OCI-LY3 (cell line): ENCODE data around the gene ADD2.

Experiments used
- H2AFZ ChIP-seq: fragments of 200-600, 300-600 bp; shearing (Covaris generic); 2 replicates; pipeline ENCODE4 v1.6.0; 2014; ENCODE audit warnings: antibody characterized with exemption, low read depth, low read length
- H3K27ac ChIP-seq: fragments of 200-600, 300-600 bp; sonication (generic); 2 replicates; pipeline ENCODE4 v1.5.1; 2014; ENCODE audit warnings: mild to moderate bottlenecking, low read length, moderate library complexity, mixed read lengths
- H3K27me3 ChIP-seq: fragments of 200-600, 300-600 bp; sonication (generic); 2 replicates; pipeline ENCODE4 v1.6.1; 2014; ENCODE audit warnings: low read depth, low read length, mixed read lengths
- H3K36me3 ChIP-seq: fragments of 200-600, 300-600 bp; sonication (generic); replicated peaks from 2 replicates; pipeline ENCODE3; 2014; ENCODE audit warnings: low read depth, low read length, mixed read lengths
- H3K4me1 ChIP-seq: fragments of 300-600, 200-600 bp; sonication (generic); 2 replicates; pipeline ENCODE4 v1.6.1; 2014; ENCODE audit warnings: low read length, mixed read lengths
- H3K4me2 ChIP-seq: fragments of 200-600, 300-600 bp; sonication (generic); 2 replicates; pipeline ENCODE4 v1.6.1; 2014; ENCODE audit warnings: low read length, mixed read lengths
- H3K4me3 ChIP-seq: fragments of 300-600, 200-600 bp; sonication (generic); 2 replicates; pipeline ENCODE4 v1.5.1; 2014; ENCODE audit warnings: antibody characterized with exemption, mild to moderate bottlenecking, low read length, moderate library complexity
- H3K79me2 ChIP-seq: fragments of 300-600, 200-600 bp; shearing (Covaris generic); 2 replicates; pipeline ENCODE4 v1.6.1; 2014; ENCODE audit warnings: mild to moderate bottlenecking, low read length, mixed read lengths
- H3K9ac ChIP-seq: fragments of 300-600, 200-600 bp; shearing (Covaris generic); 2 replicates; pipeline ENCODE4 v1.6.0; 2014; ENCODE audit warnings: mild to moderate bottlenecking, low read length, moderate library complexity
- H3K9me3 ChIP-seq: fragments of 200-600, 300-600 bp; shearing (Covaris generic); 2 replicates; pipeline ENCODE4 v1.6.1; 2014; ENCODE audit warnings: low read length, mixed read lengths; ENCODE audit not compliant: insufficient read depth
- H4K20me1 ChIP-seq: fragments of 200-600, 300-600 bp; sonication (generic); 2 replicates; pipeline ENCODE4 v1.6.1; 2016; ENCODE audit warnings: low read length, mixed read lengths; ENCODE audit not compliant: insufficient read depth
- EZH2phosphoT487 ChIP-seq: fragments of 200-600 bp; shearing (Covaris generic); IDR thresholded peaks from 2 replicates; pipeline ENCODE4 v1.6.1; 2018; ENCODE audit warnings: antibody characterized with exemption, mixed run types, low read depth
- TF ChIP-seq, protein P1 (sequence below): fragments of 200-600, 300-600 bp; sonication (generic); IDR thresholded peaks from 2 replicates; pipeline ENCODE4 v1.5.1; 2014; ENCODE audit warnings: antibody characterized with exemption, low read length, low read depth

Gene ADD2

DNA sequence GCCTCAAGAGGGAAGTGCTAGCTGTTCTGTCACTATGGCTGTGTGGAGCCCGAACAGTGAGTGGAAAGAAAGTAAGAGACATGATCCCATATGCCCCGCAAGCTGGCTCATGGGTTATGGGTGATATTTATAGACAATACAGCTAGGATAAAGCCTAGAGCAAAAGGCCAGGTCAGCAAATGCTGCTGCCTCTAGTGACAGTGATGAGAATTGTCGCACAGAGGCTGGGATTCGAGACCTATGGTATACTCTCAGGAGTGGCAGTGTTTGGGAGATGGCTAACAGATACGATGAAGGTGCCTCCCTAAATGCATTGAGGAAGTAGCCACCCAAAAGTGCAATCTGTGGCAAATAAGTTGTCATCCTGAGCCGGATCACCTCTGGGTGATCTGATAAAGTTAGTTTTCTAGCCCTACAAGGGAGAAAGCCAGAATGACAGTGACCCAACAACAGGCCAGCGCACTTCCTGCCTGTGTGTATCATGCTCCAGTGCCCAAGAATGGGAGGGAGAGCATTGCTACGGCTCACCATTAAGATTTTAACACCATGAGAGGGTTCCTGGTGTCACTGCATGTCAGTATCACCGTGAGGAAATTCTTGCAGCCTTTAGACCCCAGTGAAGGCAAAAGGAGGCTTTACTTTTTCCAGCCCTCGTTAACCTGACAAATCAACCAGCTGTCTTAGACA, 122.1 kb downstream of the ADD2 start:
- H3K4me1 ChIP-seq: no peaks in the 10 kb centered on the region
- no peak overlapping the region for H3K9ac ChIP-seq
- no peak overlapping the region for H3K27ac ChIP-seq
- no peaks in the 10 kb centered on the region for H3K36me3 ChIP-seq
- no peak overlapping the region for H3K4me2 ChIP-seq
- no peak overlapping the region for H3K4me3 ChIP-seq
- no peaks in the 10 kb centered on the region for H3K79me2 ChIP-seq
- H4K20me1 ChIP-seq: no peaks in the 10 kb centered on the region
- H3K27me3 ChIP-seq: peaks cover 16% of the 10 kb centered on the region
- no peaks in the 10 kb centered on the region for H3K9me3 ChIP-seq
- no peak for TF ChIP-seq EZH2phosphoT487
- TF ChIP-seq, protein P1, sequence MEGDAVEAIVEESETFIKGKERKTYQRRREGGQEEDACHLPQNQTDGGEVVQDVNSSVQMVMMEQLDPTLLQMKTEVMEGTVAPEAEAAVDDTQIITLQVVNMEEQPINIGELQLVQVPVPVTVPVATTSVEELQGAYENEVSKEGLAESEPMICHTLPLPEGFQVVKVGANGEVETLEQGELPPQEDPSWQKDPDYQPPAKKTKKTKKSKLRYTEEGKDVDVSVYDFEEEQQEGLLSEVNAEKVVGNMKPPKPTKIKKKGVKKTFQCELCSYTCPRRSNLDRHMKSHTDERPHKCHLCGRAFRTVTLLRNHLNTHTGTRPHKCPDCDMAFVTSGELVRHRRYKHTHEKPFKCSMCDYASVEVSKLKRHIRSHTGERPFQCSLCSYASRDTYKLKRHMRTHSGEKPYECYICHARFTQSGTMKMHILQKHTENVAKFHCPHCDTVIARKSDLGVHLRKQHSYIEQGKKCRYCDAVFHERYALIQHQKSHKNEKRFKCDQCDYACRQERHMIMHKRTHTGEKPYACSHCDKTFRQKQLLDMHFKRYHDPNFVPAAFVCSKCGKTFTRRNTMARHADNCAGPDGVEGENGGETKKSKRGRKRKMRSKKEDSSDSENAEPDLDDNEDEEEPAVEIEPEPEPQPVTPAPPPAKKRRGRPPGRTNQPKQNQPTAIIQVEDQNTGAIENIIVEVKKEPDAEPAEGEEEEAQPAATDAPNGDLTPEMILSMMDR: peak; percentile 24
- peak overlapping the region; percentile 65; the same call in 1 of the 2 replicates for H2AFZ ChIP-seq

DNA sequence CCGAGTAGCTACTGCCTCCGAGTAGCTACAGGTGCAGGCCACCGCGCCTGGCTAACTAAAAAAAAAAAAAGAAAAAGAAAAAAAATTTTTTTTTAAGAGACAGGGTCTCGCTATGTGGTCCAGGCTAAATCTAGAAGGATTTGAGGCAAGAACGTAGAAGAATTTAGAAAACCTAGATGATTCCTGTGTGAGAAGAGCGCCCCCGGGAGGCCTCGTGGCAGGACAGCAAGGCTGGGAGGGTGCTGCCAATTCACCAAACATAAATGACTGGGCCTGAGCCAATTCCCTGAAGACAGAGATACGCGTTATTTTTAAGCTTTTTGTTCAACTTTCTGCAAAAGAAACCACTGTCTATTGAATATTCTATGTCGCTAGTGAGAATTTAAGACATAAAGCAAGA, 124.3 kb downstream of the ADD2 start:
- Histone ChIP-seq H3K9me3 (no peaks in the 10 kb centered on the region), H3K27ac (no peak overlapping the region), H3K4me3 (no peak overlapping the region)

DNA sequence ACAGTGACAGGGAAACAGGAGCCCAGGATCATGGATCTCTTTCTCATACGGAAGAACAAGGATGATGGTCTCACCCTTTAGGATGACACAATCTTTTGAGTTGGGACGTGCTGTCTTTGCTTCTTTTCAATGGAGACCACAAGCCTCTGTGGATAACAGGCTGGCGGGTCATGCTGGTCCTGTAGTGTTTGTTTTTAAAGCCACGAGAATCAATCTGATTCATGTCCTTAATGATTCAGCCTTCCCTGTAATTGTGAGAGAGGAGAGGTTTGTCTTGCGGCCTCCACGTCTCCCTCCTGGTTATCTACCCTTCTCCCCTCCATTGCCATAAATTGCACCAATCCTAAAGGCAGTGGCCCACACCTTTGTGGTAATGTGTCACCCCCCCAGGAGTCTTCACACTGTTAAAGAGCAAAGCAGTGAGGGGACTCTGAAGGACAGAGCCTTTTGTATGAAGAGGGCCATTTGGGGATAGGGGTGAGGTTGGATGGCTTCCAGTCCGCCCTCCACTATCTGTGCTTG, 126.7 kb downstream of the ADD2 start:
- Histone ChIP-seq H3K4me1 (no peaks in the 10 kb centered on the region), H2AFZ (no peak overlapping the region), H3K27ac (no peak overlapping the region), H3K79me2 (no peaks in the 10 kb centered on the region), H3K9me3 (no peaks in the 10 kb centered on the region), H3K36me3 (no peaks in the 10 kb centered on the region), H3K27me3 (peaks cover 21% of the 10 kb centered on the region), H3K4me3 (no peak overlapping the region), H3K9ac (no peak overlapping the region), H4K20me1 (no peaks in the 10 kb centered on the region), H3K4me2 (no peak overlapping the region)
- TF ChIP-seq, protein P1: no peak
- TF ChIP-seq EZH2phosphoT487: no peak

More for the DNA sequence above, 124.3 kb downstream of the ADD2 start:
- H2AFZ ChIP-seq: no peak overlapping the region
- no peak overlapping the region for H3K4me2 ChIP-seq
- H3K27me3 ChIP-seq: peaks cover 19% of the 10 kb centered on the region
- no peaks in the 10 kb centered on the region for H3K36me3 ChIP-seq
- H4K20me1 ChIP-seq: no peaks in the 10 kb centered on the region
- no peaks in the 10 kb centered on the region for H3K4me1 ChIP-seq
- H3K79me2 ChIP-seq: no peaks in the 10 kb centered on the region
- H3K9ac ChIP-seq: no peak overlapping the region
- TF ChIP-seq EZH2phosphoT487: no peak
- TF ChIP-seq, protein P1: peak; percentile 51

DNA sequence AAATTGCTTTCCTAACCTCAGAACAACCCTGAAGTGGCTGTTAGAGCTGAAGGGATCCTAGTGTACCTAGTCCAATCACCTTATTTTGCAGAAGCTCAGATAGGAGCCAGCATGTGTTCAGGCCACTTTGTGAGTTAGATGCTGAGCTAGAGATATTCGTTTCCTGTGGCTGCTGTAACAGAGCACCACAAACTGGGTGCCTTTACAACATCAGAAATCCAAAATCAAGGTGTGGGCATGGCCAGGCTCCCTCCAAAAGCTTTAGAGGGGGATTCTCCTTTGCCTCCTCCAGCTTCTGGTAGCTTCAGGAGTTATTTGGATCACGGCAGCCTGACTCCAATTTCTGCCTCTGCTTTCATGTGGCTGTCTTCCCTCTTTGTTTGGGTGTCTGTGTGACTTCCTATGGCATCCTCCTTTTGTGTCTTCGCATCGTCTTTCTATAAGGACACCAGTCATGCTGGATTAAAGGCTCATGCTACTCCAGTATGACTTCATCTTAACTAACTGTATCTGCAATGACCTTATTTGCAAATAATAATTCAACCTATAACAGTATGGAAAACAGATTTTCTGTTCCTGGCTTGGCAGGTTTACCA, 128.1 kb downstream of the ADD2 start:
- peaks cover 25% of the 10 kb centered on the region for H3K27me3 ChIP-seq
- H3K36me3 ChIP-seq: no peaks in the 10 kb centered on the region
- H2AFZ ChIP-seq: no peak overlapping the region
- H3K9ac ChIP-seq: no peak overlapping the region
- H3K9me3 ChIP-seq: no peaks in the 10 kb centered on the region
- no peak overlapping the region for H3K27ac ChIP-seq
- H3K4me3 ChIP-seq: no peak overlapping the region
- no peaks in the 10 kb centered on the region for H4K20me1 ChIP-seq
- H3K4me2 ChIP-seq: no peak overlapping the region
- no peaks in the 10 kb centered on the region for H3K4me1 ChIP-seq
- TF ChIP-seq, protein P1: no peak
- no peak for TF ChIP-seq EZH2phosphoT487
- H3K79me2 ChIP-seq: no peaks in the 10 kb centered on the region
